H1 (cell line): ENCODE measurements around the gene SEC16A. TPM values are rescaled to one million over a fixed set of nuclear protein-coding genes. Genes with fewer than 3 reads are reported as not detected.

Experiments
- CBX5 ChIP-seq: fragments of 300-800, 300-1000 bp; sonication (generic); IDR thresholded peaks from 2 replicates; pipeline ENCODE4 v1.7.1; 2016; ENCODE audit warnings: antibody characterized with exemption, low read length, low read depth
- CTBP2 ChIP-seq: IDR thresholded peaks from 2 replicates; pipeline ENCODE4 v1.7.0; 2011; ENCODE audit warnings: borderline replicate concordance, mild to moderate bottlenecking, moderate library complexity, mixed read lengths, low read length; ENCODE audit not compliant: insufficient read depth, insufficient read length
- EP300 ChIP-seq, 2 experiments: IDR thresholded peaks; 1 replicate in 1 of 2; 2 replicates in 1 of 2; pipeline ENCODE4 v1.6.1; 2011 to 2012; ENCODE audit warnings: low read depth in 2 of 2, low read length in 2 of 2, mild to moderate bottlenecking in 2 of 2, borderline replicate concordance in 1 of 2, inconsistent platforms in 1 of 2, moderate library complexity in 1 of 2
- FOSL1 ChIP-seq: IDR thresholded peaks from 2 replicates; pipeline ENCODE4 v1.6.1; 2011; ENCODE audit warnings: mild to moderate bottlenecking, low read depth, low read length, moderate library complexity; ENCODE audit not compliant: insufficient read depth
- POLR2AphosphoS5 ChIP-seq: IDR thresholded peaks from 2 replicates; pipeline ENCODE4 v1.6.1; 2011; ENCODE audit warnings: low read depth, low read length
- RFX5 ChIP-seq: IDR thresholded peaks from 2 replicates; pipeline ENCODE4 v1.6.1; 2011; ENCODE audit warnings: low read depth, low read length, improper control_type of control experiment, borderline replicate concordance
- RNF2 ChIP-seq: fragments of 200-900, 300-1000 bp; sonication (generic); IDR thresholded peaks from 2 replicates; pipeline ENCODE4 v1.7.1; 2016; ENCODE audit warnings: borderline replicate concordance, low read depth, mild to moderate bottlenecking, antibody characterized with exemption, low read length; ENCODE audit not compliant: poor library complexity, severe bottlenecking; ENCODE audit errors: missing control alignments
- SP1 ChIP-seq: IDR thresholded peaks from 2 replicates; pipeline ENCODE4 v1.6.1; 2011; ENCODE audit warnings: low read depth, low read length
- polyA plus RNA-seq, 7 experiments: library from polyadenylated mRNA; depleted of rRNA in 3 of 7; stranded (reverse) in 5 of 7; unstranded in 2 of 7; fragments of >200 nt in 5 of 7; fragments of 200-250 nt in 2 of 7; gene quantifications; 1 replicate in 5 of 7; 2 replicates in 1 of 7; 4 replicates in 1 of 7; pipeline versions ENCODE4 v1.2.1 to v1.2.3, GENCODE V29; 2011 to 2013; ENCODE audit warnings: missing spikeins in 2 of 7, mixed read lengths in 2 of 7
- total RNA-seq: library from RNA; stranded (reverse); fragmentation: NEBNext Ultra II Directional; extraction: Animal tissue kit (Norgen Biotek cat#: 25700); gene quantifications from 2 replicates; pipeline ENCODE4 v1.2.1, GENCODE V29; 2021
- TF ChIP-seq, protein P1 (sequence below): fragments of 300-600 bp; sonication (generic); IDR thresholded peaks from 2 replicates; pipeline ENCODE4 v1.7.1; 2012; ENCODE audit warnings: low read length, moderate library complexity, mild to moderate bottlenecking, inconsistent platforms; ENCODE audit not compliant: insufficient replicate concordance

The SEC16A gene
- total and polyA plus RNA-seq, 2 of the 8 experiments (the other 6 are each of a cell fraction or from before 2014, with no cell fraction given) = 21.6 to 49.0 TPM

DNA sequence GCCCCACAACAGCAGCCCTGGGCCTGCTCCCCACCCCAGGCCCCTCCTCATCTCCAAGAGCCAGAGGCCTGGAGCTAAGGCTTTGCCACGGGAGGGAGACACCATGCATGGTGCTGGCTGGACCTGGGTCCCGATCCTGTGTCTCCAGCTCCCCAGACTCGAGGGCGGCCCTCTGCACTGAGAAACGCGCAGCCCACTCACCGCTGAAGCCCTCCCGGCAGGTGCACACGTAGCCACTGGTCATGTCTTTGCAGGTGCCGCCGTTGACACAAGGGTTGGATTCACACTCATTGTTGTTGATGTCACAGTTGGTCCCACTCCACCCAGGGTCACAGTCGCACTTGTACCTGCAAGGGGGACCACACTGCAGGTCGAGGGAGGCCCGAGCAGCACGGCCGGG lies 30.4 kb upstream of the SEC16A start (continued):
- TF ChIP-seq, protein P1, sequence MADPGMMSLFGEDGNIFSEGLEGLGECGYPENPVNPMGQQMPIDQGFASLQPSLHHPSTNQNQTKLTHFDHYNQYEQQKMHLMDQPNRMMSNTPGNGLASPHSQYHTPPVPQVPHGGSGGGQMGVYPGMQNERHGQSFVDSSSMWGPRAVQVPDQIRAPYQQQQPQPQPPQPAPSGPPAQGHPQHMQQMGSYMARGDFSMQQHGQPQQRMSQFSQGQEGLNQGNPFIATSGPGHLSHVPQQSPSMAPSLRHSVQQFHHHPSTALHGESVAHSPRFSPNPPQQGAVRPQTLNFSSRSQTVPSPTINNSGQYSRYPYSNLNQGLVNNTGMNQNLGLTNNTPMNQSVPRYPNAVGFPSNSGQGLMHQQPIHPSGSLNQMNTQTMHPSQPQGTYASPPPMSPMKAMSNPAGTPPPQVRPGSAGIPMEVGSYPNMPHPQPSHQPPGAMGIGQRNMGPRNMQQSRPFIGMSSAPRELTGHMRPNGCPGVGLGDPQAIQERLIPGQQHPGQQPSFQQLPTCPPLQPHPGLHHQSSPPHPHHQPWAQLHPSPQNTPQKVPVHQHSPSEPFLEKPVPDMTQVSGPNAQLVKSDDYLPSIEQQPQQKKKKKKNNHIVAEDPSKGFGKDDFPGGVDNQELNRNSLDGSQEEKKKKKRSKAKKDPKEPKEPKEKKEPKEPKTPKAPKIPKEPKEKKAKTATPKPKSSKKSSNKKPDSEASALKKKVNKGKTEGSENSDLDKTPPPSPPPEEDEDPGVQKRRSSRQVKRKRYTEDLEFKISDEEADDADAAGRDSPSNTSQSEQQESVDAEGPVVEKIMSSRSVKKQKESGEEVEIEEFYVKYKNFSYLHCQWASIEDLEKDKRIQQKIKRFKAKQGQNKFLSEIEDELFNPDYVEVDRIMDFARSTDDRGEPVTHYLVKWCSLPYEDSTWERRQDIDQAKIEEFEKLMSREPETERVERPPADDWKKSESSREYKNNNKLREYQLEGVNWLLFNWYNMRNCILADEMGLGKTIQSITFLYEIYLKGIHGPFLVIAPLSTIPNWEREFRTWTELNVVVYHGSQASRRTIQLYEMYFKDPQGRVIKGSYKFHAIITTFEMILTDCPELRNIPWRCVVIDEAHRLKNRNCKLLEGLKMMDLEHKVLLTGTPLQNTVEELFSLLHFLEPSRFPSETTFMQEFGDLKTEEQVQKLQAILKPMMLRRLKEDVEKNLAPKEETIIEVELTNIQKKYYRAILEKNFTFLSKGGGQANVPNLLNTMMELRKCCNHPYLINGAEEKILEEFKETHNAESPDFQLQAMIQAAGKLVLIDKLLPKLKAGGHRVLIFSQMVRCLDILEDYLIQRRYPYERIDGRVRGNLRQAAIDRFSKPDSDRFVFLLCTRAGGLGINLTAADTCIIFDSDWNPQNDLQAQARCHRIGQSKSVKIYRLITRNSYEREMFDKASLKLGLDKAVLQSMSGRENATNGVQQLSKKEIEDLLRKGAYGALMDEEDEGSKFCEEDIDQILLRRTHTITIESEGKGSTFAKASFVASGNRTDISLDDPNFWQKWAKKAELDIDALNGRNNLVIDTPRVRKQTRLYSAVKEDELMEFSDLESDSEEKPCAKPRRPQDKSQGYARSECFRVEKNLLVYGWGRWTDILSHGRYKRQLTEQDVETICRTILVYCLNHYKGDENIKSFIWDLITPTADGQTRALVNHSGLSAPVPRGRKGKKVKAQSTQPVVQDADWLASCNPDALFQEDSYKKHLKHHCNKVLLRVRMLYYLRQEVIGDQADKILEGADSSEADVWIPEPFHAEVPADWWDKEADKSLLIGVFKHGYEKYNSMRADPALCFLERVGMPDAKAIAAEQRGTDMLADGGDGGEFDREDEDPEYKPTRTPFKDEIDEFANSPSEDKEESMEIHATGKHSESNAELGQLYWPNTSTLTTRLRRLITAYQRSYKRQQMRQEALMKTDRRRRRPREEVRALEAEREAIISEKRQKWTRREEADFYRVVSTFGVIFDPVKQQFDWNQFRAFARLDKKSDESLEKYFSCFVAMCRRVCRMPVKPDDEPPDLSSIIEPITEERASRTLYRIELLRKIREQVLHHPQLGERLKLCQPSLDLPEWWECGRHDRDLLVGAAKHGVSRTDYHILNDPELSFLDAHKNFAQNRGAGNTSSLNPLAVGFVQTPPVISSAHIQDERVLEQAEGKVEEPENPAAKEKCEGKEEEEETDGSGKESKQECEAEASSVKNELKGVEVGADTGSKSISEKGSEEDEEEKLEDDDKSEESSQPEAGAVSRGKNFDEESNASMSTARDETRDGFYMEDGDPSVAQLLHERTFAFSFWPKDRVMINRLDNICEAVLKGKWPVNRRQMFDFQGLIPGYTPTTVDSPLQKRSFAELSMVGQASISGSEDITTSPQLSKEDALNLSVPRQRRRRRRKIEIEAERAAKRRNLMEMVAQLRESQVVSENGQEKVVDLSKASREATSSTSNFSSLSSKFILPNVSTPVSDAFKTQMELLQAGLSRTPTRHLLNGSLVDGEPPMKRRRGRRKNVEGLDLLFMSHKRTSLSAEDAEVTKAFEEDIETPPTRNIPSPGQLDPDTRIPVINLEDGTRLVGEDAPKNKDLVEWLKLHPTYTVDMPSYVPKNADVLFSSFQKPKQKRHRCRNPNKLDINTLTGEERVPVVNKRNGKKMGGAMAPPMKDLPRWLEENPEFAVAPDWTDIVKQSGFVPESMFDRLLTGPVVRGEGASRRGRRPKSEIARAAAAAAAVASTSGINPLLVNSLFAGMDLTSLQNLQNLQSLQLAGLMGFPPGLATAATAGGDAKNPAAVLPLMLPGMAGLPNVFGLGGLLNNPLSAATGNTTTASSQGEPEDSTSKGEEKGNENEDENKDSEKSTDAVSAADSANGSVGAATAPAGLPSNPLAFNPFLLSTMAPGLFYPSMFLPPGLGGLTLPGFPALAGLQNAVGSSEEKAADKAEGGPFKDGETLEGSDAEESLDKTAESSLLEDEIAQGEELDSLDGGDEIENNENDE = no peak
- TF ChIP-seq SP1 (no peak), POLR2AphosphoS5 (no peak), CBX5 (no peak), RNF2 (no peak), EP300 (IDR thresholded peaks at IDR 0.05; ENCODE audit: borderline replicate concordance in 1 of 2, low read depth in 2 of 2, low read length in 2 of 2) (no peak), CTBP2 (no peak), RFX5 (no peak), FOSL1 (no peak)
